ENCODE results near the gene NELL1. TPM values are rescaled to one million over a fixed set of nuclear protein-coding genes. Genes with fewer than 3 reads are reported as not detected.

The NELL1 gene
- total RNA-seq, 1 experiment from 2014 or later, result 0.22 TPM

GRCh38 chr11:20934516-20934915 lies 265.1 kb downstream of the NELL1 start:
- H4K20me1 ChIP-seq (ENCODE audit: control insufficient read depth, insufficient read depth, insufficient read length), result no peaks in the 10 kb centered on the region
- H3K14ac ChIP-seq (ENCODE audit: insufficient read depth, low read length), result no peak overlapping the region
- no peak for DNase-seq
- Mint-ChIP-seq H3K9me3 (no peaks in the 10 kb centered on the region), H3K4me3 (no peak overlapping the region), H3K36me3 (ENCODE audit: insufficient read depth in 1 of 3, low read depth in 3 of 3) (no peaks in the 10 kb centered on the region), H3K27ac (no peak overlapping the region), H3K4me1 (no peaks in the 10 kb centered on the region), H3K27me3 (ENCODE audit: low read depth) (peaks cover 1% of the 10 kb centered on the region; the same call in 1 of the 2 replicates)
- no peak overlapping the region for H3K9ac ChIP-seq (ENCODE audit: extremely low read depth, insufficient read length, low read length)
- H4K8ac ChIP-seq (replicated peaks; ENCODE audit: insufficient read length, low read depth, low read length), result no peak overlapping the region
- no peak overlapping the region for H3T11ph ChIP-seq (ENCODE audit: low read length)
- H2BK5ac ChIP-seq (ENCODE audit: insufficient read length, low read length), result no peak overlapping the region
- H3K79me2 ChIP-seq (ENCODE audit: insufficient read depth, low read length), result no peaks in the 10 kb centered on the region
- H3K4me1 ChIP-seq (ENCODE audit: insufficient read depth, low read length), result no peaks in the 10 kb centered on the region
- no peak overlapping the region for H3K18ac ChIP-seq (ENCODE audit: insufficient read length, low read depth, low read length)
- no peak overlapping the region for H2AFZ ChIP-seq (ENCODE audit: low read length)
- no peak overlapping the region for H3K4me2 ChIP-seq (ENCODE audit: insufficient read depth, insufficient read length, low read length)
- H2BK15ac ChIP-seq (ENCODE audit: low read depth, low read length), result no peak overlapping the region
- no peak overlapping the region for H3K23ac ChIP-seq (ENCODE audit: insufficient read length, low read depth, low read length)
- no peak overlapping the region for H2AK5ac ChIP-seq (ENCODE audit: insufficient read length, low read length)
- H3K79me1 ChIP-seq (ENCODE audit: insufficient read depth, low read depth, low read length, poor library complexity, severe bottlenecking), result no peaks in the 10 kb centered on the region
- H3K4ac ChIP-seq (ENCODE audit: low read depth, low read length), result no peak overlapping the region
- no peak overlapping the region for H4K91ac ChIP-seq (ENCODE audit: insufficient read length, low read depth, low read length)
- no peaks in the 10 kb centered on the region for H3K9me3 ChIP-seq (ENCODE audit: control insufficient read depth, low read depth, low read length)
- H2BK20ac ChIP-seq (ENCODE audit: low read depth, low read length, poor library complexity, severe bottlenecking), result no peak overlapping the region
- H4K5ac ChIP-seq (ENCODE audit: insufficient read length, low read depth, low read length), result no peak overlapping the region
- TF ChIP-seq, protein P1, sequence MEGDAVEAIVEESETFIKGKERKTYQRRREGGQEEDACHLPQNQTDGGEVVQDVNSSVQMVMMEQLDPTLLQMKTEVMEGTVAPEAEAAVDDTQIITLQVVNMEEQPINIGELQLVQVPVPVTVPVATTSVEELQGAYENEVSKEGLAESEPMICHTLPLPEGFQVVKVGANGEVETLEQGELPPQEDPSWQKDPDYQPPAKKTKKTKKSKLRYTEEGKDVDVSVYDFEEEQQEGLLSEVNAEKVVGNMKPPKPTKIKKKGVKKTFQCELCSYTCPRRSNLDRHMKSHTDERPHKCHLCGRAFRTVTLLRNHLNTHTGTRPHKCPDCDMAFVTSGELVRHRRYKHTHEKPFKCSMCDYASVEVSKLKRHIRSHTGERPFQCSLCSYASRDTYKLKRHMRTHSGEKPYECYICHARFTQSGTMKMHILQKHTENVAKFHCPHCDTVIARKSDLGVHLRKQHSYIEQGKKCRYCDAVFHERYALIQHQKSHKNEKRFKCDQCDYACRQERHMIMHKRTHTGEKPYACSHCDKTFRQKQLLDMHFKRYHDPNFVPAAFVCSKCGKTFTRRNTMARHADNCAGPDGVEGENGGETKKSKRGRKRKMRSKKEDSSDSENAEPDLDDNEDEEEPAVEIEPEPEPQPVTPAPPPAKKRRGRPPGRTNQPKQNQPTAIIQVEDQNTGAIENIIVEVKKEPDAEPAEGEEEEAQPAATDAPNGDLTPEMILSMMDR (conservative IDR thresholded peaks at IDR 0.05), result no peak
- H3K56ac ChIP-seq (ENCODE audit: insufficient read length, low read depth, low read length), result no peak overlapping the region
- no CpG with 5 or more reads among the region's 2 CpGs for WGBS (ENCODE audit: extremely low coverage, insufficient read length, low lambda C conversion rate)
- H3K27me3 ChIP-seq (ENCODE audit: insufficient read depth, low read length), result no peaks in the 10 kb centered on the region
- H3K27ac ChIP-seq (ENCODE audit: insufficient read length, low read depth, low read length), result no peak overlapping the region
- no peaks in the 10 kb centered on the region for H3K23me2 ChIP-seq (ENCODE audit: insufficient read length, low read depth, low read length, poor library complexity, severe bottlenecking)
- no peak overlapping the region for H2BK120ac ChIP-seq (ENCODE audit: low read depth, low read length, poor library complexity, severe bottlenecking)
- no peak overlapping the region for H2BK12ac ChIP-seq (ENCODE audit: insufficient read length, low read depth, low read length)

Measured in H9 (cell line).